Chondrocyte (in vitro differentiated cells): ENCODE measurements around the gene PCSK2. TPM values are rescaled to one million over a fixed set of nuclear protein-coding genes. Genes with fewer than 3 reads are reported as not detected.

Source experiments
- DNase-seq: peaks from one replicate; pipeline ENCODE4 v3.0.0; 2021; ENCODE audit warnings: mixed read lengths, low spot score
- H3K27ac Mint-ChIP-seq: one replicate; pipeline ENCODE4 v1.8.0; 2021; ENCODE audit warnings: mild to moderate bottlenecking, moderate library complexity, mixed read lengths; ENCODE audit not compliant: unreplicated experiment
- H3K27me3 Mint-ChIP-seq: 2 replicates; pipeline ENCODE4 v1.8.0; 2021; ENCODE audit warnings: low read depth, mixed read lengths
- H3K36me3 Mint-ChIP-seq: 2 replicates; pipeline ENCODE4 v1.8.0; 2021; ENCODE audit warnings: low read depth, mixed read lengths
- H3K4me1 Mint-ChIP-seq: 2 replicates; pipeline ENCODE4 v1.8.0; 2021; ENCODE audit warnings: low read depth, mild to moderate bottlenecking, mixed read lengths
- H3K4me3 Mint-ChIP-seq: one replicate; pipeline ENCODE4 v1.8.0; 2021; ENCODE audit warnings: mild to moderate bottlenecking, moderate library complexity, mixed read lengths; ENCODE audit not compliant: unreplicated experiment
- H3K9me3 Mint-ChIP-seq: 2 replicates; pipeline ENCODE4 v1.8.0; 2021; ENCODE audit warnings: low read depth, mixed read lengths
- total RNA-seq: library from RNA; stranded (reverse); gene quantifications from 3 replicates; pipeline ENCODE4 v1.2.1, GENCODE V29; 2021
- TF ChIP-seq, protein P1 (sequence below): fragments of 200-600 bp; sonication (generic); IDR thresholded peaks from 2 replicates; pipeline ENCODE4 v1.5.0; 2021; ENCODE audit warnings: antibody characterized with exemption, mild to moderate bottlenecking, moderate library complexity

PCSK2 gene
- total RNA-seq, 1 donor from 2014 or later = not detected

DNA sequence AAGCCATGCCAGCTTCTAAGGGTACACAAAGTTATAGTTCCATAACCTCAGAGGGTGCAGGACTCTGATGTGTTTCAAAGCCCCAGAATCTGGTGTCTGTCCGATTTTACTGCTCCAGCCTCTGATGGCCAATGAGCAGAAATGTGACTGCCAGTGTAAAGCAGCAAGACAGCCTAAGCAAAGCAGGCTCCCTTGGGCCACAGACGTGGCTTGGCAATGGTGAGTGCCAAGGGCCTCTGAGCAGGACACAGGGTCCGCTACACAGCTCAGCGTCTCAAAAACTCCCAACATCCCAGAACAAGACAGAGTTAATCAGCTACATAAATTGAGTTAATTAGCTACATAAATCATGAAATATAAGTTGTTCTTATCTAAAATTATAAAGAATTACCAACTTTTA lies 69.2 kb downstream of the PCSK2 start:
- H3K27me3 Mint-ChIP-seq = peaks cover under 1% of the 10 kb centered on the region
- no peak for DNase-seq
- H3K27ac Mint-ChIP-seq = no peak overlapping the region
- H3K36me3 Mint-ChIP-seq = no peaks in the 10 kb centered on the region
- TF ChIP-seq, protein P1, sequence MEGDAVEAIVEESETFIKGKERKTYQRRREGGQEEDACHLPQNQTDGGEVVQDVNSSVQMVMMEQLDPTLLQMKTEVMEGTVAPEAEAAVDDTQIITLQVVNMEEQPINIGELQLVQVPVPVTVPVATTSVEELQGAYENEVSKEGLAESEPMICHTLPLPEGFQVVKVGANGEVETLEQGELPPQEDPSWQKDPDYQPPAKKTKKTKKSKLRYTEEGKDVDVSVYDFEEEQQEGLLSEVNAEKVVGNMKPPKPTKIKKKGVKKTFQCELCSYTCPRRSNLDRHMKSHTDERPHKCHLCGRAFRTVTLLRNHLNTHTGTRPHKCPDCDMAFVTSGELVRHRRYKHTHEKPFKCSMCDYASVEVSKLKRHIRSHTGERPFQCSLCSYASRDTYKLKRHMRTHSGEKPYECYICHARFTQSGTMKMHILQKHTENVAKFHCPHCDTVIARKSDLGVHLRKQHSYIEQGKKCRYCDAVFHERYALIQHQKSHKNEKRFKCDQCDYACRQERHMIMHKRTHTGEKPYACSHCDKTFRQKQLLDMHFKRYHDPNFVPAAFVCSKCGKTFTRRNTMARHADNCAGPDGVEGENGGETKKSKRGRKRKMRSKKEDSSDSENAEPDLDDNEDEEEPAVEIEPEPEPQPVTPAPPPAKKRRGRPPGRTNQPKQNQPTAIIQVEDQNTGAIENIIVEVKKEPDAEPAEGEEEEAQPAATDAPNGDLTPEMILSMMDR = no peak
- no peaks in the 10 kb centered on the region for H3K4me1 Mint-ChIP-seq
- H3K4me3 Mint-ChIP-seq = no peak overlapping the region
- no peaks in the 10 kb centered on the region for H3K9me3 Mint-ChIP-seq

DNA sequence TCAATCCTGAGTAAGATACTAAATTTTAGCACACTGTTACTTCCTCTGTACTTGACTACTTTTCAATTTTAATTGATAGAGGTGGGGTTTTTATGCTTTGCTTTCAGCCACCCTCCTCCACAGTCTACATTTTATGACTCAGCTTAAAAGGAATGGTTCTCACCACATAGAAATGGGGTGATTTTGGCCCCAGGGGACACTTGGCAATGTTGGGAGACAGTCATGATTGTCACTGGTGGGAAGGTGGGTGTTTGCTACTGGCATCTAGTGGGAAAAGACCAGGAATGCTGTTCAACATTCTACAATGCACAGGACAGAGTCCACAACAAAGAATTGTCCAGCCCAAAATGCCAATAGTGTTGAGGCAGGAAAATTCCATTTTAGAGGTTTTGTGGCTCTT lies 71.3 kb downstream of the PCSK2 start:
- DNase-seq = no peak
- Mint-ChIP-seq H3K27ac (no peak overlapping the region), H3K9me3 (no peaks in the 10 kb centered on the region), H3K4me1 (no peaks in the 10 kb centered on the region), H3K4me3 (no peak overlapping the region), H3K36me3 (no peaks in the 10 kb centered on the region), H3K27me3 (peaks cover 2% of the 10 kb centered on the region)
- TF ChIP-seq, protein P1 = no peak

DNA sequence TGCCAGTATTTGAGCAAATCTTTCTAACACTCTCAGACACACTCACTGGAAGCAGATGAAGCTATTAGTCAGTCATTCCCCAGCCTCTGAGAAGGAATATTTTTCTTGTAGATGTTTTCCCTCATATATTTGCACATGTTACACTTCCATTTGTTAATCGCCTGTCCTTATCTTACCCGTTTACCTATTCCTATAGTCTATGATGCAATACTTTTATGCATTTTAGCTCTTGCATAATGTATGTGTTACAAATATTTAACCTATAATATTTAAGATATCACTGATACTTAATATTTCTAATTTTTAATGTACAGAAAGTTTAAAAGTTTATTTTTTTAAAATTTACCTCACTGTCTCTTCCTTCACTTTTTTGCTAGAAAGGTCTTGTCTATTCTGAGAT lies 71.9 kb downstream of the PCSK2 start:
- H3K27me3 Mint-ChIP-seq = peaks cover 2% of the 10 kb centered on the region
- H3K9me3 Mint-ChIP-seq = no peaks in the 10 kb centered on the region
- DNase-seq = no peak
- H3K4me3 Mint-ChIP-seq = no peak overlapping the region
- H3K27ac Mint-ChIP-seq = no peak overlapping the region
- TF ChIP-seq, protein P1 = no peak
- no peaks in the 10 kb centered on the region for H3K4me1 Mint-ChIP-seq
- H3K36me3 Mint-ChIP-seq = no peaks in the 10 kb centered on the region

DNA sequence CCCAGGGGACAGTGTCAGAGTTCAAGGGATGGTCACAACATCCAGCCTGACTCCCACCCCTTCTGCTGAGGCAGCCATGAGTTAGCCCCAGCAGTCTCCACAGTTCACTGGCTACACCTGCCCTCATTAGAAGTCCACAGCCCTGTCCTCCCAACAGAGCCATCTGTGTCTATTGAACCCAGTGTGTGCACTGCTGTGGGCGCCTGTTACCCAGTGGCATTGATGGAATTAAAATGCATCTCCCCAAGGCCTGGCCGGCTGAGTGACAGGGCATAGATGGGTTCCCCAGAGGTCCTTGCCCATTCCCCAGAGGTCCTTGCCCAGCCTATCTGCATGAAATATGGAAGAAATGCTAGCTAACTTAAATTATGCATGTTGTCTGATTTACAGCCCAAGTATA lies 73.3 kb downstream of the PCSK2 start:
- Mint-ChIP-seq H3K4me3 (no peak overlapping the region), H3K4me1 (no peaks in the 10 kb centered on the region), H3K27me3 (peaks cover 5% of the 10 kb centered on the region), H3K36me3 (no peaks in the 10 kb centered on the region), H3K9me3 (no peaks in the 10 kb centered on the region), H3K27ac (no peak overlapping the region)
- TF ChIP-seq, protein P1 = no peak
- no peak for DNase-seq

DNA sequence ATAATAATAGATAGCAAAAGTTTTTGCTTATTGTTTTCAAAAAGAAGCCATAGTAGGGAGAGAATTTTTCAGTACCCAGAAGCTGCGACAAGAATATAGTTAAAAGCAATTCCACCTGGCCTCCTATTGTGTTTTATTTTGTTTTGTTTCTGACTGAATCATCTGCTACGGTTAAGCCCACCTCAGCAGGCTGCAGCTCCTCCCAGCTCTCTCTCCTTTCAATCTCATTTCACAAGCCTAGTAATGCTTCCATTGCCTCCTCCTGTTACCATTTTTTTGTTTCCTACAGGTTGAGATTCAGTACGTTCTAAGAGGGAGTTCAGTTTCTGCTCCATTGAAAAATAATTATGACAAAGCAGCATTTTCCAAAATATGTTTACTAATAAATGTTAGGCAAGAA lies 77.9 kb downstream of the PCSK2 start:
- peaks cover 6% of the 10 kb centered on the region for H3K27me3 Mint-ChIP-seq
- DNase-seq = no peak
- no peaks in the 10 kb centered on the region for H3K36me3 Mint-ChIP-seq
- no peak overlapping the region for H3K27ac Mint-ChIP-seq
- H3K4me3 Mint-ChIP-seq = no peak overlapping the region
- H3K9me3 Mint-ChIP-seq = no peaks in the 10 kb centered on the region
- TF ChIP-seq, protein P1 = no peak
- no peaks in the 10 kb centered on the region for H3K4me1 Mint-ChIP-seq
